Osteoblast (primary cell): ENCODE data around the gene TMIGD3. TPM values are rescaled to one million over a fixed set of nuclear protein-coding genes. Genes with fewer than 3 reads are reported as not detected.

Source experiments
- DNase-seq: peaks from one replicate; pipeline ENCODE4 v3.0.0; 2011; ENCODE audit warnings: low spot score, mixed read lengths; ENCODE audit not compliant: insufficient read length; ENCODE audit errors: missing footprints
- H2AFZ ChIP-seq: 2 replicates; pipeline ENCODE4 v1.6.0; 2011; ENCODE audit warnings: mild to moderate bottlenecking, low read length
- H3K27ac ChIP-seq: 2 replicates; pipeline ENCODE4 v1.5.1; 2011; ENCODE audit warnings: mild to moderate bottlenecking, low read depth, low read length, moderate library complexity
- H3K27me3 ChIP-seq: 2 replicates; pipeline ENCODE4 v1.6.0; 2012; ENCODE audit warnings: mild to moderate bottlenecking, control low read depth, inconsistent platforms, low read length, moderate library complexity; ENCODE audit not compliant: insufficient read depth
- H3K36me3 ChIP-seq: 2 replicates; pipeline ENCODE4 v1.5.1; 2011; ENCODE audit warnings: mild to moderate bottlenecking, low read length, control low read depth, moderate library complexity; ENCODE audit not compliant: insufficient read depth
- H3K4me1 ChIP-seq: 2 replicates; pipeline ENCODE4 v1.5.1; 2011; ENCODE audit warnings: mild to moderate bottlenecking, low read length, control low read depth, moderate library complexity; ENCODE audit not compliant: insufficient read depth
- H3K4me2 ChIP-seq: 2 replicates; pipeline ENCODE4 v1.6.0; 2011; ENCODE audit warnings: mild to moderate bottlenecking, low read length; ENCODE audit not compliant: insufficient read depth
- H3K4me3 ChIP-seq: fragments of 200-600 bp; sonication (generic); 3 replicates; pipeline ENCODE4 v1.5.1; 2012; ENCODE audit warnings: mild to moderate bottlenecking, low read length, inconsistent platforms; ENCODE audit not compliant: insufficient read depth
- H3K79me2 ChIP-seq: 2 replicates; pipeline ENCODE4 v1.6.0; 2012; ENCODE audit warnings: mild to moderate bottlenecking, low read length, control low read depth, inconsistent platforms; ENCODE audit not compliant: insufficient read depth
- H3K9me3 ChIP-seq: 2 replicates; pipeline ENCODE4 v1.5.1; 2011; ENCODE audit warnings: low read depth, low read length, control low read depth
- H4K20me1 ChIP-seq: 2 replicates; pipeline ENCODE4 v1.6.0; 2012; ENCODE audit warnings: mild to moderate bottlenecking, low read length, control low read depth; ENCODE audit not compliant: insufficient read depth
- total RNA-seq: library from RNA; depleted of rRNA; stranded (reverse); fragments of >200 nt; gene quantifications from 2 replicates; pipeline ENCODE4 v1.2.3, GENCODE V29; 2012
- TF ChIP-seq, protein P1 (sequence below): IDR thresholded peaks from 2 replicates; pipeline ENCODE4 v1.5.1; 2011; ENCODE audit warnings: mild to moderate bottlenecking, low read depth, low read length, moderate library complexity; ENCODE audit errors: extremely low read depth

Gene TMIGD3
- total RNA-seq, 1 donor, result not detected

DNA sequence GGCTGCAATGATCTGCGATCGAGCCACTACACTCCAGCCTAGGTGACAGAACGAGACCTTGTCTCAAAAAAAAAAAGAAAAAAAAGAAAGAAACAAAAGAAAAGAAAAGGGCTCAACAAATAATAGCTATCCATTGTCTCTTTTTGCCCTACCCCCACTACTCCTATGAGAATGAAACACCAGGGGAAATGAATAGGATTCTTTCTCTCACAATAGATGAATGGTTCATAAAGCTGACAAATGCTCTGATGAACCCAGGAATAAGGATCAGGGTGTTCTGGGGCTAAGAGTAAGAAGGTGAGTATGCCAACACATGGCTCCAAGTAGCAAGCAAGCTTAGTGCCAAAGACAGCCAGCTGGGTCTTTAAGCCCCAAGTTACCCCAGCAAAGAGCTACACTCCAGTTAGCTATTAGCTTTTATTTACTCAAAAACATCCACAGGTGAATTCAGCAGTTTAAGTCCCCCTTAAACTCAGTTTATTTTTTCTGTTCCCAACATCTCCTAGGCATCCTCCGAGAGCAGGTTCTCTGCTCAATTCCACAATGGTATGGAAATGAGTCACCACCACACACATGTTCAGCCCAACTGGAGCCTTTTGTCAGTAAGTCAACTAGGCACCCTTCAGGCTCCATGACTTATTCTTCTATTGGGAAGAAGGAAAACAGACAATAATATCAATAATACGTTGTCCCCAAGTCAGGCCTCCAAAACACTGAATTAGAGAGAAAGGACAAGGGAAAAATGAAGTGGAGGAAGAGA lies 4.2 kb downstream of the TMIGD3 start:
- H3K27ac ChIP-seq, result no peak overlapping the region
- peaks cover 15% of the 10 kb centered on the region for H3K27me3 ChIP-seq
- TF ChIP-seq, protein P1, sequence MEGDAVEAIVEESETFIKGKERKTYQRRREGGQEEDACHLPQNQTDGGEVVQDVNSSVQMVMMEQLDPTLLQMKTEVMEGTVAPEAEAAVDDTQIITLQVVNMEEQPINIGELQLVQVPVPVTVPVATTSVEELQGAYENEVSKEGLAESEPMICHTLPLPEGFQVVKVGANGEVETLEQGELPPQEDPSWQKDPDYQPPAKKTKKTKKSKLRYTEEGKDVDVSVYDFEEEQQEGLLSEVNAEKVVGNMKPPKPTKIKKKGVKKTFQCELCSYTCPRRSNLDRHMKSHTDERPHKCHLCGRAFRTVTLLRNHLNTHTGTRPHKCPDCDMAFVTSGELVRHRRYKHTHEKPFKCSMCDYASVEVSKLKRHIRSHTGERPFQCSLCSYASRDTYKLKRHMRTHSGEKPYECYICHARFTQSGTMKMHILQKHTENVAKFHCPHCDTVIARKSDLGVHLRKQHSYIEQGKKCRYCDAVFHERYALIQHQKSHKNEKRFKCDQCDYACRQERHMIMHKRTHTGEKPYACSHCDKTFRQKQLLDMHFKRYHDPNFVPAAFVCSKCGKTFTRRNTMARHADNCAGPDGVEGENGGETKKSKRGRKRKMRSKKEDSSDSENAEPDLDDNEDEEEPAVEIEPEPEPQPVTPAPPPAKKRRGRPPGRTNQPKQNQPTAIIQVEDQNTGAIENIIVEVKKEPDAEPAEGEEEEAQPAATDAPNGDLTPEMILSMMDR, result no peak
- no peak overlapping the region for H3K4me3 ChIP-seq
- H3K4me1 ChIP-seq, result no peaks in the 10 kb centered on the region
- H3K79me2 ChIP-seq, result no peaks in the 10 kb centered on the region
- no peak overlapping the region for H2AFZ ChIP-seq
- H3K36me3 ChIP-seq, result no peaks in the 10 kb centered on the region
- no peak for DNase-seq
- H3K4me2 ChIP-seq, result no peak overlapping the region
- H4K20me1 ChIP-seq, result no peaks in the 10 kb centered on the region
- no peaks in the 10 kb centered on the region for H3K9me3 ChIP-seq

DNA sequence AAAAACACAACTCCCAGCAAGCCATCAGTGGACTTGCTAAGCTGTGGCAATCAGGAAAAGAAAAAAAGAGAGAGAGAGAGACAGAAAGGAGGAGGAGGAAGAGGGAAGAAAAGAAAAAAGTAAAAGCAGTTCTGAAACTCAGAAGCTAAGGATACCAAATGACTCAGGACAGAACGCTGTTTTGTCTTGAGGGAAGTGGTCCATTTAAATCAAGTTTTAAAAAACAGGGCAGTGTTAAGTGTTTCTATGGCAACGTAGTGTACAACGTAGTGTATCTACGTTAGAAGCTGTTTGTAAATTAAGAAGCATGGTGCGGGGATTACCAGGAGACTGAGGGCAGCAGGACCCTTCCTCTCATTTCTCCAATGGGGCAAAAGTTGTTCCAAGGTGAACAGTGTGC lies 5.8 kb downstream of the TMIGD3 start:
- Histone ChIP-seq H3K27me3 (peaks cover 22% of the 10 kb centered on the region), H3K79me2 (no peaks in the 10 kb centered on the region), H4K20me1 (no peaks in the 10 kb centered on the region), H3K4me3 (no peak overlapping the region), H2AFZ (no peak overlapping the region), H3K4me2 (no peak overlapping the region), H3K36me3 (no peaks in the 10 kb centered on the region), H3K4me1 (no peaks in the 10 kb centered on the region), H3K9me3 (no peaks in the 10 kb centered on the region), H3K27ac (no peak overlapping the region)
- TF ChIP-seq, protein P1, result no peak
- DNase-seq, result no peak

DNA sequence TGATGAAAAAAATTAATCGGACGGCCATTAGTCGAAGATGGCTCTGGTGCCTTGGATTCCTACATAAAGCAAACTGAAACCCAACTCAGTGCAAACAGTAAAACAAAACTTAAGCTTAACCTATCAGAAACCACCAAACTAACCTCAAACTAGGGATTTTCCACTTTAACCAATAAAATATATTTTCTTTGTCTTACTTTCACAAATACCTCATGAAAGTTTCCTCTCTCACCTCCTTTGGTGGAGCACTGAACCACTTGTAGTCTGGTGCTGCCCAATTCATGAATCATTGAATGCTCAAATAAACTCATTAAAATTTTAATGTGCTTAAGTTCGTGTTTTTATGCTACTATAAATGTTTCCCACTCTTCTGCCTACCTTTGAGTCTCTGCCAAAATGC lies 7.0 kb downstream of the TMIGD3 start:
- TF ChIP-seq, protein P1, result no peak
- Histone ChIP-seq H2AFZ (no peak overlapping the region), H3K9me3 (no peaks in the 10 kb centered on the region)

DNA sequence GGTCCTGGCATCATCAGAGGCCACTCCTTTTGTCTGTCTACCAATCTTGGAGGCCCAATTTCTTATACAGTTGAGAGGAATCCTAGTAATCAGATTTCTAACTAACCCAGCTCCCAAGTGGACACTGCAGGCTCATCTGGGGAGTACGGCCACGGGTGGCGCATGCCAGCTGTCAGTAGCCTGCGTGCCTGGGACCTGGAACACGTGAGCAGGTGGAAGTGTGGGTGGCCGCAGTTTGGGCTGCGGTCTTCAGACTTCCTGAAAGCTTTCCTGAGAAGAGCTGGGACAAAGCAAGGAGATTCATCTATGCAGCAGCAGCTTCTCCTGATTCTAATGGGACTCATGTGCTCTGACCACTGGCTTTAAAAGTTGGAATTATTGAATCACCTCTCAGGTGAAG lies 12.4 kb downstream of the TMIGD3 start:
- H2AFZ ChIP-seq, result no peak overlapping the region
- TF ChIP-seq, protein P1, result no peak
- peaks cover 10% of the 10 kb centered on the region for H3K27me3 ChIP-seq
- no peaks in the 10 kb centered on the region for H3K4me1 ChIP-seq
- H3K27ac ChIP-seq, result no peak overlapping the region
- DNase-seq, result no peak
- H3K36me3 ChIP-seq, result no peaks in the 10 kb centered on the region
- no peaks in the 10 kb centered on the region for H4K20me1 ChIP-seq
- no peaks in the 10 kb centered on the region for H3K9me3 ChIP-seq
- H3K79me2 ChIP-seq, result no peaks in the 10 kb centered on the region
- H3K4me3 ChIP-seq, result no peak overlapping the region
- H3K4me2 ChIP-seq, result no peak overlapping the region

More for the DNA sequence above, 7.0 kb downstream of the TMIGD3 start:
- Histone ChIP-seq H3K27ac (no peak overlapping the region), H3K79me2 (no peaks in the 10 kb centered on the region), H3K36me3 (no peaks in the 10 kb centered on the region), H3K4me2 (no peak overlapping the region), H3K27me3 (peaks cover 23% of the 10 kb centered on the region), H4K20me1 (no peaks in the 10 kb centered on the region), H3K4me1 (no peaks in the 10 kb centered on the region), H3K4me3 (no peak overlapping the region)
- no peak for DNase-seq
